SK-N-MC (cell line): ENCODE data around the gene CSMD2.

Source experiments
- EZH2 ChIP-seq: fragments of 200-600 bp; sonication (generic); IDR thresholded peaks from one replicate; pipeline ENCODE4 v1.6.1; 2017; ENCODE audit warnings: antibody characterized with exemption
- POLR2AphosphoS5 ChIP-seq: IDR thresholded peaks from 2 replicates; pipeline ENCODE4 v1.6.1; 2012; ENCODE audit warnings: mild to moderate bottlenecking, low read depth, low read length, borderline replicate concordance

DNA sequence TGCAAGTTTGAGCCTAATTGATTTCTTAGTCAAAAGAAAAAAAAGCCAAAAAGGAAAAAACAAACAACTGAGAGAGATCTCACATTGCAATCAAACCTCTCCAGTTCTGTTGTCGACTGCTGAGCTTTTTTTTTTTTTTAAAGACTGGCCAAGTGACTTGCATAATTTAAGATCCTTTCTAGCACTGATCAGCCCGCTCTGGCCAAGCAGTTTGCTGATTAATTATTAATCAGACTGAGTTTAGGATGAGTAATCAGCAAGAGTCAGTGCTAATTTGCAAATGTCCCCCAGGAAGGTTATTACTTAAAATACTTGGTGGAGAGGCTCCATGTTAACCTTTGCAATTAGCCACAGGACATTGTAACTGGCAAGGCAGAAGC lies 261.8 kb downstream of the CSMD2 start:
- no peak for TF ChIP-seq EZH2
- no peak for TF ChIP-seq POLR2AphosphoS5
